PC-3 (cell line): ENCODE measurements around the gene PKD1L1. TPM values are rescaled to one million over a fixed set of nuclear protein-coding genes. Genes with fewer than 3 reads are reported as not detected.

Experiments used
- ATAC-seq: fragments of 200-7000 bp; cut with Tn5 transposase; 2 replicates; pipeline ENCODE4 v1.9.1; 2020; ENCODE audit warnings: mild to moderate bottlenecking, moderate library complexity
- BruUV-seq: library from RNA; stranded (reverse); fragments of 400-500 nt; replicated peaks from 2 replicates; lab custom pipeline; 2021; lab: Mats Ljungman, UMichigan
- CTCF ChIA-PET: fragments of 300-600 bp; sonication (Branson Sonifier 250); formaldehyde crosslinking; loops from one replicate; lab custom pipeline; 2022; ENCODE audit warnings: antibody characterized with exemption; lab: Charles Lee
- POLR2A ChIA-PET: fragments of 300-600 bp; sonication (Branson Sonifier 250); formaldehyde crosslinking; loops from one replicate; lab custom pipeline; 2022; ENCODE audit warnings: antibody characterized with exemption; ENCODE audit not compliant: unreplicated experiment; lab: Charles Lee
- DNase-seq: peaks from one replicate; pipeline ENCODE4 v3.0.0-alpha.2; 2015
- H2AFZ ChIP-seq: fragments of 300-600 bp; sonication (generic); 2 replicates; pipeline ENCODE4 v1.6.0; 2016; ENCODE audit warnings: antibody characterized with exemption, low read length
- H3F3A ChIP-seq: fragments of 300-600 bp; sonication (generic); one replicate; pipeline ENCODE4 v1.6.0; 2017; ENCODE audit warnings: antibody characterized with exemption, low read length, control low read depth, mild to moderate bottlenecking; ENCODE audit not compliant: unreplicated experiment
- H3K27ac ChIP-seq: fragments of 300-600 bp; sonication (generic); 2 replicates; pipeline ENCODE4 v1.5.1; 2016; ENCODE audit warnings: mild to moderate bottlenecking, low read length
- H3K27me3 ChIP-seq: fragments of 300-600 bp; sonication (generic); 2 replicates; pipeline ENCODE4 v1.6.1; 2016; ENCODE audit warnings: low read length, mixed read lengths
- H3K36me3 ChIP-seq: fragments of 300-600 bp; sonication (generic); 2 replicates; pipeline ENCODE4 v1.6.1; 2016; ENCODE audit warnings: low read depth, mixed run types, low read length, mixed read lengths
- H3K4me1 ChIP-seq: fragments of 300-600 bp; sonication (generic); 2 replicates; pipeline ENCODE4 v1.5.1; 2016; ENCODE audit warnings: low read length; ENCODE audit not compliant: insufficient read depth
- H3K4me2 ChIP-seq: fragments of 300-600 bp; sonication (generic); 2 replicates; pipeline ENCODE4 v1.6.0; 2016; ENCODE audit warnings: low read length
- H3K4me3 ChIP-seq: fragments of 300-600 bp; sonication (generic); 2 replicates; pipeline ENCODE4 v1.5.1; 2016; ENCODE audit warnings: mild to moderate bottlenecking, low read length, mixed read lengths
- H3K79me2 ChIP-seq: fragments of 300-600 bp; sonication (generic); 2 replicates; pipeline ENCODE4 v1.6.1; 2017; ENCODE audit warnings: low read length, mixed read lengths
- H3K9ac ChIP-seq: fragments of 300-600 bp; sonication (generic); 2 replicates; pipeline ENCODE4 v1.6.0; 2016; ENCODE audit warnings: mild to moderate bottlenecking, low read length
- H3K9me2 ChIP-seq: fragments of 300-600 bp; sonication (generic); replicated peaks from 2 replicates; pipeline ENCODE4 v1.6.1; 2016; ENCODE audit warnings: mixed run types, low read length, mixed read lengths
- H3K9me3 ChIP-seq: fragments of 300-600 bp; sonication (generic); 2 replicates; pipeline ENCODE4 v1.6.1; 2016; ENCODE audit warnings: low read length, mixed read lengths
- H4K20me1 ChIP-seq: fragments of 300-600 bp; sonication (generic); 2 replicates; pipeline ENCODE4 v1.6.1; 2016; ENCODE audit warnings: low read length, mixed read lengths
- EZH2 ChIP-seq: fragments of 300-600 bp; sonication (generic); IDR thresholded peaks from one replicate; pipeline ENCODE4 v1.6.1; 2017; ENCODE audit warnings: antibody characterized with exemption, mild to moderate bottlenecking, low read length; ENCODE audit not compliant: unreplicated experiment
- EZH2phosphoT487 ChIP-seq: fragments of 300-600 bp; sonication (generic); IDR thresholded peaks from 2 replicates; pipeline ENCODE4 v1.6.1; 2018; ENCODE audit warnings: mild to moderate bottlenecking, antibody characterized with exemption, low read length, borderline replicate concordance
- intact Hi-C: fragments of 100-400 bp; cut with micrococcal nuclease; formaldehyde crosslinking; loops from 2 replicates; pipeline ENCODE4 v1.9.0; 2023
- total RNA-seq: library from RNA; depleted of rRNA; stranded (reverse); fragments of >200 nt; gene quantifications from 2 replicates; pipeline ENCODE4 v1.2.3, GENCODE V29; 2014
- TF ChIP-seq, protein P1 (sequence below): fragments of 300-600 bp; sonication (generic); conservative IDR thresholded peaks from 2 replicates; pipeline ENCODE4 v1.5.1; 2017; ENCODE audit warnings: antibody characterized with exemption, low read depth, mild to moderate bottlenecking, low read length

PKD1L1 gene
- total RNA-seq, 1 experiment from 2014 or later: 0.04 TPM

- Histone ChIP-seq H2AFZ (no peak overlapping the region), H3K9me2 (no peaks in the 10 kb centered on the region), H3K27ac (no peak overlapping the region), H3K4me2 (no peak overlapping the region), H3K27me3 (no peaks in the 10 kb centered on the region), H3K9ac (no peak overlapping the region), H3F3A (no peaks in the 10 kb centered on the region), H3K4me3 (no peak overlapping the region), H3K79me2 (no peaks in the 10 kb centered on the region), H3K4me1 (peaks cover 12% of the 10 kb centered on the region), H4K20me1 (no peaks in the 10 kb centered on the region), H3K36me3 (no peaks in the 10 kb centered on the region), H3K9me3 (no peaks in the 10 kb centered on the region)
- intact Hi-C loops: no loop called here
- TF ChIP-seq EZH2phosphoT487 (no peak), EZH2 (no peak)
- ChIA-PET CTCF (no interaction called here), POLR2A (no interaction called here)
- no TSS peak for BruUV-seq
- DNase-seq (no peak), ATAC-seq (no peak)
Observed at GRCh38 chr7:47905076-47905920, 43.0 kb downstream of the PKD1L1 start.

DNA sequence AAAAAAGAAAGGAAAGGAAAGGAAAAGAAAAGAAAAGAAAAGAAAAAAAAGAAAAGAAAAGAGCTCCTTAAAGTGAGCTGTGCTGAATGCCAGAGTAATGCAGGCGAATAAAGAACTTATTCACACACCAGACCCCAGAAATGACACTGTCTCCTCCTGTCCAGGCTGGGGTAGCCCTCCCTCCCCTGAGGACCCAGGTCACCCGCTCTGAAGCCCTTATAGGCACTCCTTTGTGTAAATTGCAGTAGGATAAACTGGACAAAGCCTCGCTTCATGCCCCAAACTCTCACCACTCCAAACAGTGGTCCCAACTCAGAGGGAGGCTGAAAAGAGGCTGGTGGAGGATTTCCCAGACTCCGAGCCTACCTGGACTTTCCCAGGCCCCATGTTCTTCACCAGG lies 46.3 kb downstream of the PKD1L1 start:
- no peak overlapping the region for H3K9ac ChIP-seq
- H3F3A ChIP-seq: no peaks in the 10 kb centered on the region
- TF ChIP-seq, protein P1, sequence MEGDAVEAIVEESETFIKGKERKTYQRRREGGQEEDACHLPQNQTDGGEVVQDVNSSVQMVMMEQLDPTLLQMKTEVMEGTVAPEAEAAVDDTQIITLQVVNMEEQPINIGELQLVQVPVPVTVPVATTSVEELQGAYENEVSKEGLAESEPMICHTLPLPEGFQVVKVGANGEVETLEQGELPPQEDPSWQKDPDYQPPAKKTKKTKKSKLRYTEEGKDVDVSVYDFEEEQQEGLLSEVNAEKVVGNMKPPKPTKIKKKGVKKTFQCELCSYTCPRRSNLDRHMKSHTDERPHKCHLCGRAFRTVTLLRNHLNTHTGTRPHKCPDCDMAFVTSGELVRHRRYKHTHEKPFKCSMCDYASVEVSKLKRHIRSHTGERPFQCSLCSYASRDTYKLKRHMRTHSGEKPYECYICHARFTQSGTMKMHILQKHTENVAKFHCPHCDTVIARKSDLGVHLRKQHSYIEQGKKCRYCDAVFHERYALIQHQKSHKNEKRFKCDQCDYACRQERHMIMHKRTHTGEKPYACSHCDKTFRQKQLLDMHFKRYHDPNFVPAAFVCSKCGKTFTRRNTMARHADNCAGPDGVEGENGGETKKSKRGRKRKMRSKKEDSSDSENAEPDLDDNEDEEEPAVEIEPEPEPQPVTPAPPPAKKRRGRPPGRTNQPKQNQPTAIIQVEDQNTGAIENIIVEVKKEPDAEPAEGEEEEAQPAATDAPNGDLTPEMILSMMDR: no peak
- TF ChIP-seq EZH2phosphoT487 (no peak), EZH2 (no peak)
- H3K4me2 ChIP-seq: peak overlapping the region; percentile 28
- BruUV-seq: no TSS peak
- H4K20me1 ChIP-seq: no peaks in the 10 kb centered on the region
- ChIA-PET CTCF (no interaction called here), POLR2A (no interaction called here)
- no peaks in the 10 kb centered on the region for H3K9me3 ChIP-seq
- no peaks in the 10 kb centered on the region for H3K9me2 ChIP-seq
- no peaks in the 10 kb centered on the region for H3K36me3 ChIP-seq
- H3K79me2 ChIP-seq: no peaks in the 10 kb centered on the region
- no peak overlapping the region for H3K4me3 ChIP-seq
- intact Hi-C loops: loop anchor here (5.0 kb wide), 1 partner anchor 55 kb away; no protein-coding TSS in a partner anchor
- H3K4me1 ChIP-seq: peaks cover 12% of the 10 kb centered on the region
- no peak overlapping the region for H2AFZ ChIP-seq
- H3K27ac ChIP-seq: no peak overlapping the region
- no peak for ATAC-seq
- no peaks in the 10 kb centered on the region for H3K27me3 ChIP-seq
- no peak for DNase-seq

GRCh38 chr7:47901542-47901941 lies 46.7 kb downstream of the PKD1L1 start:
- Histone ChIP-seq H3K4me1 (peaks cover 12% of the 10 kb centered on the region), H2AFZ (no peak overlapping the region), H3K27ac (no peak overlapping the region), H4K20me1 (no peaks in the 10 kb centered on the region), H3K36me3 (no peaks in the 10 kb centered on the region), H3K4me3 (no peak overlapping the region), H3K9me3 (no peaks in the 10 kb centered on the region), H3F3A (no peaks in the 10 kb centered on the region), H3K79me2 (no peaks in the 10 kb centered on the region), H3K9ac (no peak overlapping the region), H3K9me2 (no peaks in the 10 kb centered on the region), H3K27me3 (no peaks in the 10 kb centered on the region), H3K4me2 (peak overlapping the region; percentile 28)
- BruUV-seq: no TSS peak
- DNase-seq (peak; percentile 62), ATAC-seq (peak; percentile 56)
- intact Hi-C loops: loop anchor here (5.0 kb wide), 1 partner anchor 54 kb away; no protein-coding TSS in a partner anchor
- POLR2A ChIA-PET: no interaction called here
- TF ChIP-seq, protein P1: no peak
- TF ChIP-seq EZH2phosphoT487 (no peak), EZH2 (no peak)
- CTCF ChIA-PET: no interaction called here
